ENCODE results near the gene SEZ6L. TPM values are rescaled to one million over a fixed set of nuclear protein-coding genes. Genes with fewer than 3 reads are reported as not detected.

The SEZ6L gene
- total RNA-seq, 2 donors from 2014 or later, result 0.07 to 0.12 TPM

DNA sequence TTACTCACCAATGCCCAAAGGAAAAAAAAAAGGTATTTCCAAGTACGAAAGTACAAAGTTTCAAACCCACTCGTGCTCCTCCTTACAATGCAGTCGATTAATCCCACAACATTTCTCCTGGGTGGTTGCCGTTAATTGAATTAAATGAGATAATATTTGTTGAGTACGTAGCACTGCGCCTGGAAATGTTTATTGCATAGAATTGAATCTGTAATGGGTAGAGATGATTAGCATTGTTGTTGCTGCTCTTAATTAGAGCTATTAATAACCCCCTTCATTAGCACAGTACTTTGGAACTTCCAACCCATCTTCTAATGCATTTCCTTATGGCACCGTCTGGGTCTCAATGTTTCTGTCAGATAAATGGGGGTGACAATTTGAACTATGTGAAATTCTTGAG is 77.3 kb downstream of the SEZ6L start:
- no peaks in the 10 kb centered on the region for H3K4me1 ChIP-seq
- H3K9me3 ChIP-seq, result peaks cover 0 to 12% of the 10 kb centered on the region in 2 donors
- H3K4me3 ChIP-seq, result no peak overlapping the region
- DNase-seq (ENCODE audit: low spot score), result no peak
- TF ChIP-seq, protein P1, sequence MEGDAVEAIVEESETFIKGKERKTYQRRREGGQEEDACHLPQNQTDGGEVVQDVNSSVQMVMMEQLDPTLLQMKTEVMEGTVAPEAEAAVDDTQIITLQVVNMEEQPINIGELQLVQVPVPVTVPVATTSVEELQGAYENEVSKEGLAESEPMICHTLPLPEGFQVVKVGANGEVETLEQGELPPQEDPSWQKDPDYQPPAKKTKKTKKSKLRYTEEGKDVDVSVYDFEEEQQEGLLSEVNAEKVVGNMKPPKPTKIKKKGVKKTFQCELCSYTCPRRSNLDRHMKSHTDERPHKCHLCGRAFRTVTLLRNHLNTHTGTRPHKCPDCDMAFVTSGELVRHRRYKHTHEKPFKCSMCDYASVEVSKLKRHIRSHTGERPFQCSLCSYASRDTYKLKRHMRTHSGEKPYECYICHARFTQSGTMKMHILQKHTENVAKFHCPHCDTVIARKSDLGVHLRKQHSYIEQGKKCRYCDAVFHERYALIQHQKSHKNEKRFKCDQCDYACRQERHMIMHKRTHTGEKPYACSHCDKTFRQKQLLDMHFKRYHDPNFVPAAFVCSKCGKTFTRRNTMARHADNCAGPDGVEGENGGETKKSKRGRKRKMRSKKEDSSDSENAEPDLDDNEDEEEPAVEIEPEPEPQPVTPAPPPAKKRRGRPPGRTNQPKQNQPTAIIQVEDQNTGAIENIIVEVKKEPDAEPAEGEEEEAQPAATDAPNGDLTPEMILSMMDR (IDR thresholded peaks at IDR 0.05), result no peak
- H3K27ac ChIP-seq, result no peak overlapping the region
- H3K27me3 ChIP-seq, result no peaks in the 10 kb centered on the region
- no peaks in the 10 kb centered on the region for H3K36me3 ChIP-seq

DNA sequence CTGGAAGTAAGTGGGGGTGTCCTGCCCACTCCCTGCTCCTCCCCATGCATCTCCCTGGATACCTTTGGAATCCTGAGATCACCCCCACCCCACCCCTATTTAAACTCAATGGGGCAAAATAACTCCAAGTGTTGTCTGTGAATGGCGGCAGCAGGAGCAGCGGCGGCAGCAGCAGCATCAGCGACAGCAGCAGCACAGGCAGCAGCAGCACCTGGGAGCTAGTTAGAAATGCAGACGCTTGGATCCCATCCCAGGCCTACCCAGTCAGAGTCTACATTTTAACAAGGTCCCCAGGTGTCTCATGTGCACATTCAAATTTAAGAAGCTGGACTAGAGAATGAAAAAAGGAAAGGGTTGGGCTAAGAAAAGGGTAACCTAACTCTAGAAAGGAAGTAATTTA is 82.6 kb downstream of the SEZ6L start:
- no peak overlapping the region for H3K4me3 ChIP-seq
- H3K4me1 ChIP-seq, result no peaks in the 10 kb centered on the region
- TF ChIP-seq, protein P1 (IDR thresholded peaks at IDR 0.05), result no peak
- H3K27ac ChIP-seq, result no peak overlapping the region
- peaks cover 0 to 12% of the 10 kb centered on the region in 2 donors for H3K9me3 ChIP-seq
- no peaks in the 10 kb centered on the region for H3K36me3 ChIP-seq
- DNase-seq (ENCODE audit: low spot score), result no peak
- no peaks in the 10 kb centered on the region for H3K27me3 ChIP-seq

DNA sequence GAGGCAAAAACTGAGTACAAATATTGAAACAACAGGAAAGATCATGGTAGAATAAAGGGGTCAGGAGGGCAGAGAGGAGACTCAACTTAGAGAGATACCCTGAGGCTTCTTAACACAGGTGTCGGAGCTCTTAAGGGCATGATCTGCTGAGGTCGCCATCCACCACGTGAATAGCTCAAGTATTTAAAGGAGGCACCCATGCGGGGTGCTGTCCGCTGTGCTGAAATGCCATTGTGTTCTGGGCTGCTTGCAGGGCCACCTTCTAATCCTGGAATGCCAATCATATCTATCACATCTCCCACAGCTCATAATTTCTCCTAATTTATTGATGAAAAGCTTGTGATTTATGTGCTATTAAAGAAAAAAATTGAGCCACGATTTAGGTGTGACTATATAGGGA is 90.2 kb downstream of the SEZ6L start:
- H3K27me3 ChIP-seq, result no peaks in the 10 kb centered on the region

DNA sequence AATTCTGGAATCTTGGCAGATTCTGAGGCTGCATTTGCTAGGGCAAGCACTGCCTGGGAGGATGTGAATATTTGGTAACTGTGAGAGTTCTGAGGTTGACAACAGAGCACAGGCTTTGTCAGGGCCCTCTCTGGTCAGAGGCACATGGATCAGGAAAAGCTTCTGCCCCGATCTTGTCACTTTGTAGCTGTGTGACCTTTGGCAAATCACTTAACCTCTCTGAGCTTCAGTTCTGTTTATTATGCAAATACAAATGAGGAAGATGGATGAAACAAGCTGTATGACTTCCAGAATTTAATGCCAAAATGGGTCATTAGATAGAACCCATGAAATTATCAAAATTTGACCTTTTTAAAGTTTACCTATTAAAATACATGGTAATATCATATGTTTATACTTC is 94.9 kb downstream of the SEZ6L start:
- Histone ChIP-seq H3K27me3 (no peaks in the 10 kb centered on the region), H3K4me1 (no peaks in the 10 kb centered on the region), H3K27ac (no peak overlapping the region), H3K36me3 (no peaks in the 10 kb centered on the region), H3K9me3 (no peaks in the 10 kb centered on the region), H3K4me3 (no peak overlapping the region)
- TF ChIP-seq, protein P1 (IDR thresholded peaks at IDR 0.05), result no peak
- no peak for DNase-seq (ENCODE audit: low spot score)

More for the DNA sequence above, 90.2 kb downstream of the SEZ6L start:
- Histone ChIP-seq H3K4me3 (no peak overlapping the region), H3K27ac (no peak overlapping the region), H3K4me1 (no peaks in the 10 kb centered on the region), H3K36me3 (no peaks in the 10 kb centered on the region), H3K9me3 (no peaks in the 10 kb centered on the region)
- TF ChIP-seq, protein P1 (IDR thresholded peaks at IDR 0.05), result no peak
- no peak for DNase-seq (ENCODE audit: low spot score)

DNA sequence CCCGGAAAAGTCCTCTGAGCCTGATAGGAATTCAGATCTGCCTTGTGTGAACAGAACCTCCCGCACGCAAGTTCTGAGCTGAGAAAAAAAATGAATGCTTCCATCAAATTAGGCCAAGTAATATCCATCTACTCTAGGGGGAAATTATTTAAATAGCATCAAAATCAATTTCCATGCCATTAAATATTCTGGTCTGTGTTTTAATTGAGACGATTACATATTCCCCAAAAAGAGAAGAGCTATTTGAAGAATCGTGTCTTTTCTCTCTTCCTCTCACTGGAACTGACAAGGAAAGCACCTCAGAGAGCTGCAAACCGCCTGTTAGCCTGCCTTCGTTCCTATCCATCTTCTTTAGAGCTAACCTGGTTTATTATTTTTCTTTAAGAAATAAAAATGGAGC is 96.0 kb downstream of the SEZ6L start:
- TF ChIP-seq, protein P1 (IDR thresholded peaks at IDR 0.05), result no peak
- H3K4me1 ChIP-seq, result no peaks in the 10 kb centered on the region

DNA sequence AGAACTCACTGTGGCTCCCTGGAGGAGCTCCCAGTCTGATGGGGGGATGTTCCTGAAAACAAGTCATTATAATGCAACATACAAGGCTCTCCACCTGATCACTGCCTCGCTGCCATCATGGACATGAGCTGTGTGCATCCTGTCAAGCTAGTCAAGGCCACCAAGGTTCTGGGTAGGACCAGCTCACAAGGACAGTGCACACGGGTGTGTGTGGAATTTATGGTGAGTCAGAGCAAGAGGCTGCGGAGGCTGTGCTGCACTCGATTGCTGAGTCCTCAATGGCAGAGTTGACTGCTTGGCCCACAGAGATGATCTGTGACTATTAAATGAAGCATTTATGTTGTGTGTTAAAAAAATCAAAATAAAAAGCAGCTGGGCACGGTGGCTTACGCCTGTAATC is 96.6 kb downstream of the SEZ6L start:
- Histone ChIP-seq H3K27ac (no peak overlapping the region), H3K27me3 (no peaks in the 10 kb centered on the region), H3K4me1 (no peaks in the 10 kb centered on the region), H3K4me3 (no peak overlapping the region), H3K36me3 (no peaks in the 10 kb centered on the region), H3K9me3 (no peaks in the 10 kb centered on the region)
- no peak for DNase-seq (ENCODE audit: low spot score)
- TF ChIP-seq, protein P1 (IDR thresholded peaks at IDR 0.05), result no peak

More for the DNA sequence above, 96.0 kb downstream of the SEZ6L start:
- Histone ChIP-seq H3K36me3 (no peaks in the 10 kb centered on the region), H3K4me3 (no peak overlapping the region), H3K9me3 (no peaks in the 10 kb centered on the region), H3K27me3 (no peaks in the 10 kb centered on the region), H3K27ac (no peak overlapping the region)
- no peak for DNase-seq (ENCODE audit: low spot score)
